Calu3 (cell line): ENCODE results near the gene TMEM39A. TPM values are rescaled to one million over a fixed set of nuclear protein-coding genes. Genes with fewer than 3 reads are reported as not detected.

Experiments
- BruUV-seq: library from RNA; stranded (reverse); fragments of 400-500 nt; replicated peaks from 2 replicates; lab custom pipeline; 2021; lab: Mats Ljungman, UMichigan
- CTCF ChIA-PET: fragments of 300-600 bp; sonication (Branson Sonifier 250); formaldehyde crosslinking; loops from one replicate; lab custom pipeline; 2022; ENCODE audit warnings: antibody characterized with exemption; lab: Charles Lee
- DNase-seq: peaks from one replicate; pipeline ENCODE4 v3.0.0; 2022
- H3K27ac Mint-ChIP-seq: one replicate; pipeline ENCODE4 v1.8.0; 2022; ENCODE audit warnings: mixed read lengths; ENCODE audit not compliant: unreplicated experiment
- H3K27me3 Mint-ChIP-seq: one replicate; pipeline ENCODE4 v1.8.0; 2022; ENCODE audit warnings: mixed read lengths; ENCODE audit not compliant: unreplicated experiment
- H3K36me3 Mint-ChIP-seq: one replicate; pipeline ENCODE4 v1.8.0; 2022; ENCODE audit warnings: mild to moderate bottlenecking, moderate library complexity, mixed read lengths; ENCODE audit not compliant: insufficient read depth, unreplicated experiment
- H3K4me1 Mint-ChIP-seq: one replicate; pipeline ENCODE4 v1.8.0; 2022; ENCODE audit warnings: mild to moderate bottlenecking, low read depth, mixed read lengths; ENCODE audit not compliant: unreplicated experiment
- H3K4me3 Mint-ChIP-seq: one replicate; pipeline ENCODE4 v1.8.0; 2022; ENCODE audit warnings: mild to moderate bottlenecking, low read depth, moderate library complexity, mixed read lengths; ENCODE audit not compliant: unreplicated experiment
- H3K9me3 Mint-ChIP-seq: one replicate; pipeline ENCODE4 v1.8.0; 2022; ENCODE audit warnings: low read depth, mixed read lengths; ENCODE audit not compliant: unreplicated experiment
- CTCF ChIP-seq: fragments of 200-600 bp; IDR thresholded peaks from one replicate; pipeline ENCODE4 v1.8.0; 2022; ENCODE audit warnings: antibody characterized with exemption; ENCODE audit not compliant: unreplicated experiment
- intact Hi-C: fragments of 100-400 bp; cut with micrococcal nuclease; formaldehyde crosslinking; loops from one replicate; pipeline ENCODE4 v1.10.0; 2022; ENCODE audit not compliant: unreplicated experiment
- total RNA-seq: library from RNA; stranded (reverse); gene quantifications from 2 replicates; pipeline ENCODE4 v1.2.3, GENCODE V29; 2022

The TMEM39A gene
- total RNA-seq, 1 experiment from 2014 or later, result 54.3 TPM

- Mint-ChIP-seq H3K27ac (no peak overlapping the region), H3K4me3 (no peak overlapping the region), H3K9me3 (no peaks in the 10 kb centered on the region), H3K4me1 (no peaks in the 10 kb centered on the region), H3K27me3 (no peaks in the 10 kb centered on the region), H3K36me3 (no peaks in the 10 kb centered on the region)
- CTCF ChIA-PET, result interaction anchor here (0.6 kb wide), 1 partner anchor 93 kb away, joined by 3 read pairs; no protein-coding TSS in a partner anchor
- intact Hi-C loops, result no loop called here
- no TSS peak for BruUV-seq
- no peak for DNase-seq
- no peak for TF ChIP-seq CTCF
Observed at GRCh38 chr3:119405315-119405714, 58.1 kb downstream of the TMEM39A start.

GRCh38 chr3:119403201-119403600, 60.2 kb downstream of the TMEM39A start:
- no TSS peak for BruUV-seq
- DNase-seq, result no peak
- intact Hi-C loops, result no loop called here
- H3K27me3 Mint-ChIP-seq, result no peaks in the 10 kb centered on the region
- H3K36me3 Mint-ChIP-seq, result no peaks in the 10 kb centered on the region
- no peak for TF ChIP-seq CTCF
- H3K4me3 Mint-ChIP-seq, result no peak overlapping the region
- H3K4me1 Mint-ChIP-seq, result no peaks in the 10 kb centered on the region
- H3K27ac Mint-ChIP-seq, result no peak overlapping the region
- no peaks in the 10 kb centered on the region for H3K9me3 Mint-ChIP-seq
- CTCF ChIA-PET, result no interaction called here

GRCh38 chr3:119402791-119403190, 60.6 kb downstream of the TMEM39A start:
- H3K27ac Mint-ChIP-seq, result no peak overlapping the region
- H3K4me3 Mint-ChIP-seq, result no peak overlapping the region
- no peaks in the 10 kb centered on the region for H3K4me1 Mint-ChIP-seq
- no peak for TF ChIP-seq CTCF
- intact Hi-C loops, result no loop called here
- no peaks in the 10 kb centered on the region for H3K9me3 Mint-ChIP-seq
- H3K27me3 Mint-ChIP-seq, result no peaks in the 10 kb centered on the region
- CTCF ChIA-PET, result no interaction called here
- DNase-seq, result no peak
- no peaks in the 10 kb centered on the region for H3K36me3 Mint-ChIP-seq
- no TSS peak for BruUV-seq

GRCh38 chr3:119401503-119402440, 61.6 kb downstream of the TMEM39A start:
- no peak for TF ChIP-seq CTCF
- no peak for DNase-seq
- H3K27ac Mint-ChIP-seq, result no peak overlapping the region
- H3K4me3 Mint-ChIP-seq, result no peak overlapping the region
- CTCF ChIA-PET, result no interaction called here
- H3K9me3 Mint-ChIP-seq, result no peaks in the 10 kb centered on the region
- no peaks in the 10 kb centered on the region for H3K4me1 Mint-ChIP-seq
- H3K36me3 Mint-ChIP-seq, result no peaks in the 10 kb centered on the region
- intact Hi-C loops, result no loop called here
- H3K27me3 Mint-ChIP-seq, result no peaks in the 10 kb centered on the region
- BruUV-seq, result no TSS peak
